ENCODE data around the gene ELP1. TPM values are rescaled to one million over a fixed set of nuclear protein-coding genes. Genes with fewer than 3 reads are reported as not detected.

Gene ELP1
- total and polyA plus RNA-seq, 2 of the 4 experiments (the other 2 are of a cell fraction) = 20.0 to 43.2 TPM

DNA sequence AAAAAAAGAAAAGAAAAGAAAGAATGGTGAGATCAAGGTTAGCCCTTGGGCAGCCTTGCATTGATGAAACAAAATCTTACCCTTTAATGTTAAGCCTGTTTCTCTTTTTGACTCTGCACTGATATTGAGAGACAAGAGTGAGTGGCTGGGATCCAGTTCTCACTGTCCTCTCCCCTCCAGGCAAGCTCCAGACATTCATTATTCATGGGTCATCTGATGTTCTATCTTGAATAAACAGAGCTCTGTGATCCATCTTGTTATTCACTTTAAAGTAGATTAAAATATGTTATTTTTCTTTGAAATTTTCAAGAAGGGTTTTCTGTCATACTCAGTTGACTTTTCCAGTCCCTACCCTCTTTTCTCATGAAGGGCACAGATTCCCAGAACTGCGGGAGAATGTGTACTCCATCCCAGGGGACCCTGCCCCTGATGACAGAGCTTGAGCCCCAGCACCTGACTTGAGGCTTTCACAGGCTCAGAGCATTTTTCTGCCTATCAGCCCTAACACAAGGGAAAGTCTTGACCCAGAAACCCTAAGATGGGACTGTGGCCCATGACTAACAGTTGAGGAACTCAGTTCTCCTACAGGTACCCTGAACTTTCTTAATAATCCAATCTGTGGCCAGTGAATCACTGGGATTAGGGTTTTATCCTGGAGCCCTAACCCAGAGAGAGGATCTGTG, 102.3 kb downstream of the ELP1 start:
- H3K18ac ChIP-seq (ENCODE audit: low read depth, low read length) = no peak overlapping the region
- no peak overlapping the region for H3K14ac ChIP-seq (replicated peaks; ENCODE audit: low read depth, low read length)
- H3K9me3 ChIP-seq (ENCODE audit: control insufficient read depth, insufficient read depth, low read length) = no peaks in the 10 kb centered on the region
- no peak for ATAC-seq (ENCODE audit: low read depth)
- H3K23ac ChIP-seq (ENCODE audit: low read depth, low read length) = no peak overlapping the region
- H3K4ac ChIP-seq (ENCODE audit: low read depth, low read length) = no peak overlapping the region
- H2BK5ac ChIP-seq (ENCODE audit: low read depth, low read length, poor library complexity, severe bottlenecking) = no peak overlapping the region
- no peak overlapping the region for H3K4me3 ChIP-seq (ENCODE audit: insufficient read depth, low read depth, low read length)
- H3K27ac ChIP-seq (ENCODE audit: insufficient read depth, low read length) = no peak overlapping the region
- TF ChIP-seq POLR2A (IDR thresholded peaks at IDR 0.05; ENCODE audit: low read depth, low read length) (no peak), CHD1 (IDR thresholded peaks at IDR 0.05; ENCODE audit: low read depth, low read length) (no peak), SMC3 (IDR thresholded peaks at IDR 0.05; ENCODE audit: low read depth, low read length) (no peak), USF2 (IDR thresholded peaks at IDR 0.05; ENCODE audit: low read depth, low read length) (no peak), MXI1 (IDR thresholded peaks at IDR 0.05; ENCODE audit: borderline replicate concordance, low read depth, low read length) (no peak), FOS (IDR thresholded peaks at IDR 0.05; ENCODE audit: low read depth, low read length) (no peak), RAD21 (IDR thresholded peaks at IDR 0.05; ENCODE audit: low read length) (no peak), CEBPB (IDR thresholded peaks at IDR 0.05; ENCODE audit: low read depth, low read length) (no peak), RCOR1 (IDR thresholded peaks at IDR 0.05; ENCODE audit: insufficient replicate concordance, low read length) (no peak), RFX5 (IDR thresholded peaks at IDR 0.05; ENCODE audit: low read depth, low read length) (no peak), MAZ (IDR thresholded peaks at IDR 0.05; ENCODE audit: borderline replicate concordance, low read depth, low read length) (no peak)
- H2BK20ac ChIP-seq (ENCODE audit: low read depth, low read length) = no peak overlapping the region
- no peak overlapping the region for H2BK120ac ChIP-seq (ENCODE audit: low read depth, low read length)
- in situ Hi-C loops (cut with MboI; ENCODE audit: low sequenced_read_pairs) (no loop called here), dilution Hi-C loops (cut with HindIII; ENCODE audit: low sequenced_read_pairs, unreplicated experiment) (no loop called here), intact Hi-C loops (cut with micrococcal nuclease) (no loop called here)
- H2AK9ac ChIP-seq (replicated peaks; ENCODE audit: low read depth, low read length, poor library complexity) = no peak overlapping the region
- no peak overlapping the region for H4K91ac ChIP-seq (ENCODE audit: insufficient read depth, low read depth, low read length)
- no peaks in the 10 kb centered on the region for H3K36me3 ChIP-seq (ENCODE audit: control insufficient read depth, insufficient read depth, low read length)
- H3K9ac ChIP-seq (ENCODE audit: low read depth, low read length) = no peak overlapping the region
- DNase-seq = no peak
- no TSS peak for BruUV-seq (replicated peaks)
- no peak overlapping the region for H3K56ac ChIP-seq (ENCODE audit: extremely low read depth, insufficient read depth, low read length)
- no peaks in the 10 kb centered on the region for H3K4me1 ChIP-seq (ENCODE audit: control insufficient read depth, insufficient read depth, low read length)
- H2AK5ac ChIP-seq (ENCODE audit: low read depth, low read length) = no peak overlapping the region
- no peak overlapping the region for H4K8ac ChIP-seq (ENCODE audit: low read depth in 2 of 2, low read length in 2 of 2)
- POLR2A ChIA-PET (ENCODE audit: unreplicated experiment) = no interaction called here
- no peak overlapping the region for H3K4me2 ChIP-seq (ENCODE audit: low read depth, low read length)
- no peaks in the 10 kb centered on the region for H3K9me1 ChIP-seq (ENCODE audit: insufficient read depth, low read length)
- CTCF ChIA-PET = no interaction called here
- H2AFZ ChIP-seq (replicated peaks; ENCODE audit: low read length, poor library complexity) = no peak overlapping the region
- no peaks in the 10 kb centered on the region for H3K79me1 ChIP-seq (ENCODE audit: low read depth in 1 of 2, low read length in 2 of 2)
- WGBS, 2 experiments (ENCODE audit: extremely low coverage in 2 of 2, insufficient read length in 1 of 2) = 67% methylated on average over 1 of the region's 1 CpG; no CpG with 5 or more reads in 1 of the 2 experiments
- H4K20me1 ChIP-seq (ENCODE audit: insufficient read depth, low read length) = no peaks in the 10 kb centered on the region
- H2BK15ac ChIP-seq (ENCODE audit: low read depth, low read length) = no peak overlapping the region
- no peak overlapping the region for H4K5ac ChIP-seq (ENCODE audit: low read depth, low read length)
- peaks cover 2% of the 10 kb centered on the region for H3K27me3 ChIP-seq (ENCODE audit: control insufficient read depth, insufficient read depth, low read length)
